ENCODE data around the gene OR8I2. TPM values are rescaled to one million over a fixed set of nuclear protein-coding genes. Genes with fewer than 3 reads are reported as not detected.

OR8I2 gene
- total and polyA plus RNA-seq, 2 of the 4 experiments (the other 2 are of a cell fraction) = not detected

DNA sequence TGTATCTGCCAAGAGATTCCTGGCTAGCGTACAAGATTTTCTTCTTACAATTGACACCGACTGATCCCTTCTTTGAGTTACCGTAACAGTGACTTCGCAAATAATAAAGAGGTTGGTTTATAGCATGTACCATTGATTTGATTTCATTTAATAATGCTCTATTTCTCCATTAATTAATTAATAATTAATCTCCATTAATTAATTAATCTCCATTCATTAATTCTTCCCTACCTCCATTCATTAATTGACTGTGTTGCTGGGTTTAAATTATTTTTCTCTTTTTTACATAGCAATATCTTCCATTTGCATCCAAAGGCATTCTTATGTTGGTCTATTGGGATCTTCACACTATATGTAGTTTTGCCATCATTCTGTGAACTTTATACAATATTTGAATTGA is 44.6 kb upstream of the OR8I2 start:
- in situ Hi-C loops (cut with MboI; ENCODE audit: low sequenced_read_pairs) = no loop called here

More for the DNA sequence above, 44.6 kb upstream of the OR8I2 start:
- Histone ChIP-seq H2AK9ac (replicated peaks; ENCODE audit: low read depth, low read length, poor library complexity) (no peak overlapping the region), H2AFZ (replicated peaks; ENCODE audit: low read length, poor library complexity) (no peak overlapping the region), H3K9me3 (ENCODE audit: control insufficient read depth, insufficient read depth, low read length) (peaks cover 2% of the 10 kb centered on the region; the same call in 1 of the 2 replicates), H3K36me3 (ENCODE audit: control insufficient read depth, insufficient read depth, low read length) (no peaks in the 10 kb centered on the region), H2BK20ac (ENCODE audit: low read depth, low read length) (no peak overlapping the region), H4K5ac (ENCODE audit: low read depth, low read length) (no peak overlapping the region), H2BK5ac (ENCODE audit: low read depth, low read length, poor library complexity, severe bottlenecking) (no peak overlapping the region), H2BK120ac (ENCODE audit: low read depth, low read length) (no peak overlapping the region), H3K4me1 (ENCODE audit: control insufficient read depth, insufficient read depth, low read length) (no peaks in the 10 kb centered on the region), H3K4me2 (ENCODE audit: low read depth, low read length) (no peak overlapping the region), H4K91ac (ENCODE audit: insufficient read depth, low read depth, low read length) (no peak overlapping the region), H4K8ac (ENCODE audit: low read depth in 2 of 2, low read length in 2 of 2) (no peak overlapping the region), H3K56ac (ENCODE audit: extremely low read depth, insufficient read depth, low read length) (no peak overlapping the region), H2AK5ac (ENCODE audit: low read depth, low read length) (no peak overlapping the region), H3K79me1 (ENCODE audit: low read depth in 1 of 2, low read length in 2 of 2) (no peaks in the 10 kb centered on the region), H3K23ac (ENCODE audit: low read depth, low read length) (no peak overlapping the region), H3K4me3 (ENCODE audit: insufficient read depth, low read depth, low read length) (no peak overlapping the region), H4K20me1 (ENCODE audit: insufficient read depth, low read length) (no peaks in the 10 kb centered on the region), H3K27me3 (ENCODE audit: control insufficient read depth, insufficient read depth, low read length) (no peaks in the 10 kb centered on the region), H3K9me1 (ENCODE audit: insufficient read depth, low read length) (no peaks in the 10 kb centered on the region), H3K4ac (ENCODE audit: low read depth, low read length) (no peak overlapping the region), H3K27ac (ENCODE audit: insufficient read depth, low read length) (no peak overlapping the region), H3K9ac (ENCODE audit: low read depth, low read length) (no peak overlapping the region), H3K14ac (replicated peaks; ENCODE audit: low read depth, low read length) (no peak overlapping the region), H2BK15ac (ENCODE audit: low read depth, low read length) (no peak overlapping the region), H3K18ac (ENCODE audit: low read depth, low read length) (no peak overlapping the region)
- CTCF ChIA-PET = no interaction called here
- ATAC-seq (ENCODE audit: low read depth) (no peak), DNase-seq (no peak)
- dilution Hi-C loops (cut with HindIII; ENCODE audit: low sequenced_read_pairs, unreplicated experiment) (no loop called here), intact Hi-C loops (cut with micrococcal nuclease) (no loop called here)
- TF ChIP-seq RAD21 (IDR thresholded peaks at IDR 0.05; ENCODE audit: low read length) (no peak), NFE2L2 (IDR thresholded peaks at IDR 0.05; ENCODE audit: low read depth, low read length) (no peak), MXI1 (IDR thresholded peaks at IDR 0.05; ENCODE audit: borderline replicate concordance, low read depth, low read length) (no peak), MAFK (IDR thresholded peaks at IDR 0.05; ENCODE audit: low read depth, low read length) (no peak), SMC3 (IDR thresholded peaks at IDR 0.05; ENCODE audit: low read depth, low read length) (no peak)
- no CpG with 5 or more reads among the region's 4 CpGs for WGBS, 2 experiments (ENCODE audit: extremely low coverage in 2 of 2, insufficient read length in 1 of 2)
- BruUV-seq (replicated peaks) = no TSS peak
- POLR2A ChIA-PET (ENCODE audit: unreplicated experiment) = no interaction called here
